ENCODE results near the gene WNT4.

Gene WNT4

GRCh38 chr1:22163564-22163963 is 20.7 kb upstream of the WNT4 start:
- DNase-seq (ENCODE audit: low spot score), result no peak

- DNase-seq (ENCODE audit: low spot score), result no peak
Measured at GRCh38 chr1:22163137-22163536, 20.2 kb upstream of the WNT4 start.

GRCh38 chr1:22159891-22160290 is 17.0 kb upstream of the WNT4 start:
- DNase-seq (ENCODE audit: low spot score), result no peak

GRCh38 chr1:22158654-22159053 is 15.8 kb upstream of the WNT4 start:
- no peak for DNase-seq (ENCODE audit: low spot score)

- DNase-seq (ENCODE audit: low spot score), result no peak
Measured at GRCh38 chr1:22157359-22157966, 14.6 kb upstream of the WNT4 start.

- DNase-seq (ENCODE audit: low spot score), result no peak
Measured at GRCh38 chr1:22155517-22155916, 12.6 kb upstream of the WNT4 start.

GRCh38 chr1:22154626-22155025 is 11.7 kb upstream of the WNT4 start:
- no peak for DNase-seq (ENCODE audit: low spot score)

- no peak for DNase-seq (ENCODE audit: low spot score)
Measured at GRCh38 chr1:22153660-22154437, 11.0 kb upstream of the WNT4 start.

- DNase-seq (ENCODE audit: low spot score), result no peak
Measured at GRCh38 chr1:22150923-22151322, 8.0 kb upstream of the WNT4 start.

- peak; percentile 39 for DNase-seq (ENCODE audit: low spot score)
Measured at GRCh38 chr1:22142315-22143064, 407 bp downstream of the WNT4 start.

GRCh38 chr1:22141554-22142314 is 1.2 kb downstream of the WNT4 start:
- peak; percentile 26 for DNase-seq (ENCODE audit: low spot score)

- no peak for DNase-seq (ENCODE audit: low spot score)
Measured at GRCh38 chr1:22140694-22141093, 2.2 kb downstream of the WNT4 start.

GRCh38 chr1:22139817-22140216 is 3.1 kb downstream of the WNT4 start:
- no peak for DNase-seq (ENCODE audit: low spot score)

- DNase-seq (ENCODE audit: low spot score), result no peak
Measured at GRCh38 chr1:22139066-22139594, 3.8 kb downstream of the WNT4 start.

GRCh38 chr1:22137004-22137720 is 5.7 kb downstream of the WNT4 start:
- DNase-seq (ENCODE audit: low spot score), result no peak

- DNase-seq (ENCODE audit: low spot score), result no peak
Measured at GRCh38 chr1:22133931-22134324, 9.0 kb downstream of the WNT4 start.

GRCh38 chr1:22133247-22133930 is 9.5 kb downstream of the WNT4 start:
- DNase-seq (ENCODE audit: low spot score), result no peak

GRCh38 chr1:22132517-22133235 is 10.2 kb downstream of the WNT4 start:
- DNase-seq (ENCODE audit: low spot score), result peak; percentile 88

GRCh38 chr1:22131875-22132486 is 10.9 kb downstream of the WNT4 start:
- peak; percentile 46 for DNase-seq (ENCODE audit: low spot score)

- no peak for DNase-seq (ENCODE audit: low spot score)
Measured at GRCh38 chr1:22131062-22131461, 11.8 kb downstream of the WNT4 start.

Measured in hepatic stellate cell (primary cell).